GM12874 (cell line): ENCODE measurements around the gene FLT3LG.

Experiments
- CTCF ChIP-seq: IDR thresholded peaks from 2 replicates; pipeline ENCODE4 v1.5.1; 2011; ENCODE audit warnings: low read depth, mild to moderate bottlenecking, control low read depth, low read length, moderate library complexity; ENCODE audit not compliant: insufficient read depth

FLT3LG gene

GRCh38 chr19:49486232-49486631, 12.2 kb downstream of the FLT3LG start:
- TF ChIP-seq CTCF: no peak

GRCh38 chr19:49486710-49487276, 12.8 kb downstream of the FLT3LG start:
- TF ChIP-seq CTCF: no peak

GRCh38 chr19:49487277-49488045, 13.4 kb downstream of the FLT3LG start, which contains the start of gene RPL13A:
Gene RPL13A (plus strand): TSS chr19:49487608. CDS start chr19:49487630, 22 bp downstream.
- no peak for TF ChIP-seq CTCF

- no peak for TF ChIP-seq CTCF
Measured at GRCh38 chr19:49488046-49488862, 14.2 kb downstream of the FLT3LG start.

GRCh38 chr19:49488863-49489537, 15.0 kb downstream of the FLT3LG start:
- TF ChIP-seq CTCF: no peak

GRCh38 chr19:49489601-49490167, 15.7 kb downstream of the FLT3LG start:
- TF ChIP-seq CTCF: peak; percentile 44
